ENCODE measurements around the gene GRM2.

DNA sequence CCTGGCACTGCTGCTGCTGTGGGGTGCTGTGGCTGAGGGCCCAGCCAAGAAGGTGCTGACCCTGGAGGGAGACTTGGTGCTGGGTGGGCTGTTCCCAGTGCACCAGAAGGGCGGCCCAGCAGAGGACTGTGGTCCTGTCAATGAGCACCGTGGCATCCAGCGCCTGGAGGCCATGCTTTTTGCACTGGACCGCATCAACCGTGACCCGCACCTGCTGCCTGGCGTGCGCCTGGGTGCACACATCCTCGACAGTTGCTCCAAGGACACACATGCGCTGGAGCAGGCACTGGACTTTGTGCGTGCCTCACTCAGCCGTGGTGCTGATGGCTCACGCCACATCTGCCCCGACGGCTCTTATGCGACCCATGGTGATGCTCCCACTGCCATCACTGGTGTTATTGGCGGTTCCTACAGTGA, 2.1 kb downstream of the GRM2 start:
- no peak for TF ChIP-seq POLR2A (IDR thresholded peaks at IDR 0.05)
- TF ChIP-seq, protein P1, sequence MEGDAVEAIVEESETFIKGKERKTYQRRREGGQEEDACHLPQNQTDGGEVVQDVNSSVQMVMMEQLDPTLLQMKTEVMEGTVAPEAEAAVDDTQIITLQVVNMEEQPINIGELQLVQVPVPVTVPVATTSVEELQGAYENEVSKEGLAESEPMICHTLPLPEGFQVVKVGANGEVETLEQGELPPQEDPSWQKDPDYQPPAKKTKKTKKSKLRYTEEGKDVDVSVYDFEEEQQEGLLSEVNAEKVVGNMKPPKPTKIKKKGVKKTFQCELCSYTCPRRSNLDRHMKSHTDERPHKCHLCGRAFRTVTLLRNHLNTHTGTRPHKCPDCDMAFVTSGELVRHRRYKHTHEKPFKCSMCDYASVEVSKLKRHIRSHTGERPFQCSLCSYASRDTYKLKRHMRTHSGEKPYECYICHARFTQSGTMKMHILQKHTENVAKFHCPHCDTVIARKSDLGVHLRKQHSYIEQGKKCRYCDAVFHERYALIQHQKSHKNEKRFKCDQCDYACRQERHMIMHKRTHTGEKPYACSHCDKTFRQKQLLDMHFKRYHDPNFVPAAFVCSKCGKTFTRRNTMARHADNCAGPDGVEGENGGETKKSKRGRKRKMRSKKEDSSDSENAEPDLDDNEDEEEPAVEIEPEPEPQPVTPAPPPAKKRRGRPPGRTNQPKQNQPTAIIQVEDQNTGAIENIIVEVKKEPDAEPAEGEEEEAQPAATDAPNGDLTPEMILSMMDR (IDR thresholded peaks at IDR 0.05): no peak

All from adrenal gland (tissue), 5 donors.